Esophagus muscularis mucosa (tissue), 4 donors: ENCODE results near the gene TEX101. TPM values are rescaled to one million over a fixed set of nuclear protein-coding genes. Genes with fewer than 3 reads are reported as not detected.
A peak's percentile ranks its signal among the peaks of the same experiment; 100 is the strongest.
"Not testable (repeated sequence)": the region's sequence is repeated elsewhere in the genome, so short reads cannot be mapped to it uniquely, and the experiment has no call there.

Source experiments
- DNase-seq: peaks from one replicate; pipeline ENCODE4 v3.0.0-alpha.2; 2017; ENCODE audit errors: extremely low spot score
- H3K27ac ChIP-seq, 4 donors: fragments of 200-600 bp; sonication (generic); replicated peaks in 1 of 4; 1 replicate in 3 of 4; 2 replicates in 1 of 4; pipeline ENCODE4 v1.5.1; 2016 to 2019; ENCODE audit warnings: mild to moderate bottlenecking in 1 of 4
- H3K27me3 ChIP-seq, 4 donors: fragments of 200-600 bp; sonication (generic); one replicate each; pipeline versions ENCODE4 v1.5.1 to v1.6.0; 2016 to 2019
- H3K36me3 ChIP-seq, 4 donors: fragments of 200-600 bp; sonication (generic); one replicate each; pipeline ENCODE4 v1.5.1; 2016 to 2019
- H3K4me1 ChIP-seq, 4 donors: fragments of 200-600 bp; sonication (generic); one replicate each; pipeline ENCODE4 v1.5.1; 2016 to 2019
- H3K4me3 ChIP-seq, 4 donors: fragments of 200-600 bp; sonication (generic); 1 replicate in 2 of 4; 2 replicates in 2 of 4; pipeline ENCODE4 v1.5.1; 2016 to 2019; ENCODE audit warnings: mild to moderate bottlenecking in 4 of 4, moderate library complexity in 1 of 4
- H3K9me3 ChIP-seq, 4 donors: fragments of 200-600 bp; sonication (generic); 1 replicate in 3 of 4; 2 replicates in 1 of 4; pipeline ENCODE4 v1.5.1; 2016 to 2019
- EP300 ChIP-seq: sonication (generic); formaldehyde crosslinking; IDR thresholded peaks from one replicate; pipeline ENCODE4 v1.6.1; 2017; ENCODE audit warnings: antibody characterized with exemption
- POLR2A ChIP-seq: fragments of 450-650 bp; IDR thresholded peaks from one replicate; pipeline ENCODE4 v1.6.1; 2017; ENCODE audit warnings: antibody characterized with exemption, moderate library complexity, mild to moderate bottlenecking, low read depth
- POLR2AphosphoS5 ChIP-seq, 2 donors: sonication (generic); formaldehyde crosslinking; IDR thresholded peaks; one replicate each; pipeline ENCODE4 v1.6.1; 2017; ENCODE audit warnings: antibody characterized with exemption in 2 of 2
- WGBS: methylation state at CpG from one replicate; pipeline ENCODE4 v1.1.5; 2018; 5-methylcytosine and 5-hydroxymethylcytosine counted together
- intact Hi-C: fragments of 100-400 bp; cut with DNase I; formaldehyde crosslinking; loops from one replicate; pipeline ENCODE4 v1.15.1; 2023
- total RNA-seq, 4 donors: library from RNA; depleted of rRNA; stranded (reverse); fragments of >200 nt; gene quantifications; one replicate each; pipeline versions ENCODE4 v1.1.0 to v1.2.1, GENCODE V29; 2016
- TF ChIP-seq, protein P1 (sequence below), 3 experiments: fragments of 200-600 bp in 2 of 3; fragments of 450-650 bp in 1 of 3; sonication (generic) in 2 of 3; IDR thresholded peaks; one replicate each; pipeline ENCODE4 v1.5.1; 2017 to 2019; ENCODE audit warnings: antibody characterized with exemption in 3 of 3, mild to moderate bottlenecking in 2 of 3, moderate library complexity in 1 of 3

The TEX101 gene
- total RNA-seq, 4 donors from 2014 or later: not detected

- TF ChIP-seq POLR2A (no peak), EP300 (no peak), POLR2AphosphoS5 (IDR thresholded peaks at IDR 0.05) (peak; percentile 62 to 87)
- TF ChIP-seq, protein P1, sequence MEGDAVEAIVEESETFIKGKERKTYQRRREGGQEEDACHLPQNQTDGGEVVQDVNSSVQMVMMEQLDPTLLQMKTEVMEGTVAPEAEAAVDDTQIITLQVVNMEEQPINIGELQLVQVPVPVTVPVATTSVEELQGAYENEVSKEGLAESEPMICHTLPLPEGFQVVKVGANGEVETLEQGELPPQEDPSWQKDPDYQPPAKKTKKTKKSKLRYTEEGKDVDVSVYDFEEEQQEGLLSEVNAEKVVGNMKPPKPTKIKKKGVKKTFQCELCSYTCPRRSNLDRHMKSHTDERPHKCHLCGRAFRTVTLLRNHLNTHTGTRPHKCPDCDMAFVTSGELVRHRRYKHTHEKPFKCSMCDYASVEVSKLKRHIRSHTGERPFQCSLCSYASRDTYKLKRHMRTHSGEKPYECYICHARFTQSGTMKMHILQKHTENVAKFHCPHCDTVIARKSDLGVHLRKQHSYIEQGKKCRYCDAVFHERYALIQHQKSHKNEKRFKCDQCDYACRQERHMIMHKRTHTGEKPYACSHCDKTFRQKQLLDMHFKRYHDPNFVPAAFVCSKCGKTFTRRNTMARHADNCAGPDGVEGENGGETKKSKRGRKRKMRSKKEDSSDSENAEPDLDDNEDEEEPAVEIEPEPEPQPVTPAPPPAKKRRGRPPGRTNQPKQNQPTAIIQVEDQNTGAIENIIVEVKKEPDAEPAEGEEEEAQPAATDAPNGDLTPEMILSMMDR (IDR thresholded peaks at IDR 0.05): no peak
- Histone ChIP-seq H3K9me3 (no peaks in the 10 kb centered on the region), H3K4me1 (peaks cover 0 to 15% (median 9%) of the 10 kb centered on the region in 4 donors), H3K4me3 (no peak overlapping the region), H3K27me3 (peaks cover 0 to 6% (median 0%) of the 10 kb centered on the region in 4 donors), H3K36me3 (no peaks in the 10 kb centered on the region), H3K27ac (peak overlapping the region in 2 of 4 donors; percentile 14 to 37)
- intact Hi-C loops: no loop called here
- peak; percentile 95 for DNase-seq
- 26% methylated on average over 9 of the region's 9 CpGs for WGBS
These were observed 23.8 kb downstream of the TEX101 start for GRCh38 chr19:43438291-43439031.

DNA sequence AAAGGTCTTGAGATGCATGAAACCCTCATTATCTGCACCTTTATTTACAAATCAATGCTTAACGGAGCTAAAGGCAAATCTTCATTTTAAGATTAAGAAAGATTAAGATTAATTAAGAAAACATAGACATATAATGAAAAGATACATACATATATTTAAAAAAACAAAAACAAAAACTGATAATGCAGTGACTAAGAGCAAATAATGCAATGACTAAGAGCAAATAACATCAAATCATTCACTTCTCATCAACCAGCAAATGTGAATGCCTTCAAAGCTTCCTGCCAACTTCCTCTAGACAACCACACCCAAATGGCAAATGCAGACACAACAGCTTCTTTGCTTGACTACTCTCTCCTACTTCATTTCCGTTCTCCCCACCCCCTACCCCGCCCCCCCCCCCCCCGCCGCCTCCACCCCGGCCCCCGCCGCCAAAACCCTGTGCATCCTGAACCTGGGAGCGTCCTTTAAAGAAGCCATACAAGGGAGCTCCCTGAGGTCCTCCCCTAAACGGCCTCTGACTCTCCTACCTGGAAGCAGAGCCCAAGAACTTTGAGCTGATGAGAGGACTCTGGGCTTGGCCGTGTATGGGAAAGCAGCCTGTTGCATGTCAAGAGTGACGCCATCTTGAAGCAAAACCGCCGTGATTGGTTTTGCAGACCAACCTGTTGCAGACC is 24.5 kb downstream of the TEX101 start:
- DNase-seq: no peak
- intact Hi-C loops: no loop called here
- Histone ChIP-seq H3K27ac (peak overlapping the region in 2 of 4 donors; percentile 14 to 37), H3K36me3 (no peaks in the 10 kb centered on the region), H3K27me3 (peaks cover 0 to 6% (median 0%) of the 10 kb centered on the region in 4 donors), H3K9me3 (no peaks in the 10 kb centered on the region), H3K4me1 (peaks cover 0 to 15% (median 9%) of the 10 kb centered on the region in 4 donors), H3K4me3 (no peak overlapping the region)
- WGBS: 15% methylated on average over 12 of the region's 14 CpGs
- TF ChIP-seq POLR2AphosphoS5 (IDR thresholded peaks at IDR 0.05): no peak
- no peak for TF ChIP-seq EP300
- TF ChIP-seq, protein P1 (IDR thresholded peaks at IDR 0.05): no peak
- no peak for TF ChIP-seq POLR2A

GRCh38 chr19:43439709-43440063 is 25.0 kb downstream of the TEX101 start:
- TF ChIP-seq EP300: no peak
- no peak for TF ChIP-seq POLR2A
- TF ChIP-seq, protein P1 (IDR thresholded peaks at IDR 0.05): no peak
- TF ChIP-seq POLR2AphosphoS5 (IDR thresholded peaks at IDR 0.05): no peak
- Histone ChIP-seq H3K27ac (no peak overlapping the region), H3K27me3 (peaks cover 0 to 6% (median 0%) of the 10 kb centered on the region in 4 donors), H3K36me3 (no peaks in the 10 kb centered on the region), H3K4me3 (no peak overlapping the region), H3K9me3 (no peaks in the 10 kb centered on the region), H3K4me1 (peaks cover 0 to 15% (median 9%) of the 10 kb centered on the region in 4 donors)
- DNase-seq: no peak
- intact Hi-C loops: no loop called here

DNA sequence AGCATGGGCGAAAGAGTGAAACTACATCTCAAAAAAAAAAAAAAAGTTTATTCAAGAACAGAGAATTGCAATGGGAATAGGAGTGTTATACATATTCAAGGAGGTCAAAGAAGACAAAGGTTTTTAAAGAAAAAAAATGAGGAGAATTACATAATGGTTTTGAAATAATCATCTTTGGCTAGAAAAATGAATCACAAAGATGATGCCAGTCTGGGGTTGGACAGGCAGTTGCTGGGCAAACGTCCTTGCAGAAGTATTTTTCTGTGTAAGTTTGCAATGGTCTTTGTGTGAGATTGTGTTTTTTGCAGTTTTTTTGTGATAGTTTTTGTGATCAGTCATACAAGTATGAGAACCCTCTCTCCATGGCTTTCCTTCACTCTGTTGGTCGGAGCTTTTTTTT is 27.0 kb downstream of the TEX101 start:
- Histone ChIP-seq H3K27ac (no peak overlapping the region), H3K4me3 (no peak overlapping the region), H3K9me3 (no peaks in the 10 kb centered on the region), H3K27me3 (peaks cover 0 to 6% (median 0%) of the 10 kb centered on the region in 4 donors), H3K4me1 (peaks cover under 1 to 15% (median 9%) of the 10 kb centered on the region in 4 donors), H3K36me3 (no peaks in the 10 kb centered on the region)
- intact Hi-C loops: no loop called here
- TF ChIP-seq EP300: no peak
- TF ChIP-seq, protein P1 (IDR thresholded peaks at IDR 0.05): no peak
- TF ChIP-seq POLR2AphosphoS5 (IDR thresholded peaks at IDR 0.05): no peak
- no peak for TF ChIP-seq POLR2A
- DNase-seq: no peak
- WGBS: 47% methylated on average over 3 of the region's 3 CpGs

DNA sequence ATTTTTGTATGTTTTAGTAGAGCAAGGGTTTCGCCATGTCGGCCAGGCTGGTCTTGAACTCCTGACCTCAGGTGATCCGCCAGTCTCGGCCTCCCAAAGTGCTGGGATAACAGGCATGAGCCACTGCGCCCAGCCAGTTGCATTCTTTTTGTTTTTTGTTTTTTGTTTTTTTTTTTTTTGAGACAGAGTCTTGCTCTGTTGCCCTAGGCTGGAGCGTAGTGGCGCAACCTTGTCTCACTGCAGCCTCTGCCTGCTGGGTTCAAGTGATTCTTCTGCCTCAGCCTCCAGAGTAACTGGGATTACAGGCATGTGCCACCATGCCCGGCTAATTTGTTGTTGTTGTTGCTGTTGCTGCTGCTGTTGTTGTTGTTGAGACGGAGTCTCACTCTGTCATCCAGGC is 29.4 kb downstream of the TEX101 start:
- H3K27ac ChIP-seq, H3K4me1 ChIP-seq, intact Hi-C loops, H3K9me3 ChIP-seq, H3K36me3 ChIP-seq, H3K4me3 ChIP-seq, DNase-seq, H3K27me3 ChIP-seq: not testable (repeated sequence)
- WGBS: 86% methylated on average over 9 of the region's 9 CpGs
